GM23338 (cell line): ENCODE results near the gene CD84.

Source experiments
- EZH2 ChIP-seq: fragments of 200-600 bp; sonication (generic); IDR thresholded peaks from one replicate; pipeline ENCODE4 v1.8.0; 2017; ENCODE audit warnings: antibody characterized with exemption, mild to moderate bottlenecking, low read depth; ENCODE audit not compliant: unreplicated experiment
- JUNB ChIP-seq: IDR thresholded peaks from one replicate; pipeline ENCODE4 v1.6.1; 2016; ENCODE audit warnings: antibody characterized with exemption; ENCODE audit not compliant: unreplicated experiment
- TF ChIP-seq, protein P1 (sequence below), 2 experiments: fragments of 200-600 bp in 1 of 2; sonication (generic) in 1 of 2; conservative IDR thresholded peaks; 2 replicates each; pipeline versions ENCODE4 v1.5.1 to v1.6.1; 2016 to 2017; ENCODE audit warnings: antibody characterized with exemption in 2 of 2, low read depth in 2 of 2, mild to moderate bottlenecking in 2 of 2, moderate library complexity in 1 of 2

DNA sequence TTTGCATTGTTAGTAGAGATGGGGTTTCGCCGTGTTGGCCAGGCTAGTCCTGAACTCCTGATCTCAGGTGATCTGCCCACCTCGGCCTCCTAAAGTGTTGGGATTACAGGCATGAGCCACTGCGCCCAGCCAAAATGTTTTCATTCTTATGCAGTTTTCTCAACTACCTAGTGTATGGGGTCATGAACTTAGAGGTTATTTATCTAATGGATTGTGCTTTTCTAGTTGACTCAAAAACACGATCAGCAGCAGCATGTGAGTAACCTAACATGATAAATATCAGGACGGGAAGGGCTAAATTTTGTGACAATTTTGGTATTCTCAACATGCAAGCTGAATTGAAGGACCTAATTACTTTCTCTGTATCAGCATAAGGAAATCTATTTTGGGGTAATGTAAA lies 9.2 kb upstream of the CD84 start:
- TF ChIP-seq, protein P1, sequence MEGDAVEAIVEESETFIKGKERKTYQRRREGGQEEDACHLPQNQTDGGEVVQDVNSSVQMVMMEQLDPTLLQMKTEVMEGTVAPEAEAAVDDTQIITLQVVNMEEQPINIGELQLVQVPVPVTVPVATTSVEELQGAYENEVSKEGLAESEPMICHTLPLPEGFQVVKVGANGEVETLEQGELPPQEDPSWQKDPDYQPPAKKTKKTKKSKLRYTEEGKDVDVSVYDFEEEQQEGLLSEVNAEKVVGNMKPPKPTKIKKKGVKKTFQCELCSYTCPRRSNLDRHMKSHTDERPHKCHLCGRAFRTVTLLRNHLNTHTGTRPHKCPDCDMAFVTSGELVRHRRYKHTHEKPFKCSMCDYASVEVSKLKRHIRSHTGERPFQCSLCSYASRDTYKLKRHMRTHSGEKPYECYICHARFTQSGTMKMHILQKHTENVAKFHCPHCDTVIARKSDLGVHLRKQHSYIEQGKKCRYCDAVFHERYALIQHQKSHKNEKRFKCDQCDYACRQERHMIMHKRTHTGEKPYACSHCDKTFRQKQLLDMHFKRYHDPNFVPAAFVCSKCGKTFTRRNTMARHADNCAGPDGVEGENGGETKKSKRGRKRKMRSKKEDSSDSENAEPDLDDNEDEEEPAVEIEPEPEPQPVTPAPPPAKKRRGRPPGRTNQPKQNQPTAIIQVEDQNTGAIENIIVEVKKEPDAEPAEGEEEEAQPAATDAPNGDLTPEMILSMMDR (conservative IDR thresholded peaks at IDR 0.05; ENCODE audit: low read depth in 2 of 2) = no peak
- TF ChIP-seq EZH2 (no peak), JUNB (no peak)
